Anterior cingulate cortex (tissue), 58 donors: ENCODE data around the gene HMG20B.

Experiments used
- DNase-seq, 58 donors: peaks; one replicate each; lab custom pipeline; 2025; lab: John Stamatoyannopoulos, UW

The HMG20B gene

DNA sequence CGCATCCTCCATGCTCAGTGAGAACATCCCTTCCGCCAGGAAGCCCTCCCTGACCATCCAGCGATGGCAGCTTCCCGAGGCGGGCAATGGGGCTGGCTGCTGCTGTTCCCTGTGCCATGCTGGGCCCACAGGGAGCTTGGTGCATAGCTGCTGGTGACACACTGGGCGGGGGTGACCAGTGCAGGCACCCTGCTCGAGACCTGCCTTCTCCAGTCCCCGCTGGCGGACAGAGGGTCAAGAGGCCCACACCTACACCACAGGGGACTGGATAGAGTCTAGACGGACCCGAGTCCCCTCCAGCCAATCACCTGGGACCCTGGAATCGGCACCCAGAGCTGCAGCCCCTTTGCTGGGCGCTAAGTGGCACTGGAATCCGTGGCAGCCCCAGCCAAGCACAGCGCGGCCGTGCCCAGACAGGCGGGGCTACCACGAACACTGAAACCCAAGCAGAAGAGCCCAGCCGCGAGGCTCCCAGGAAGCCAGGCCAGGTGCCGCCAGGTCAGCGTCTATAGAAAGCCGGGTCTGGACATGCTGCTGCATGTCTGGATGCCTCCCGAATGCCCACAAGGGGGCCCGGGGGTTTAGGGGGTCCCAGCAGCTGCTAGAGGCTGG, 42.9 kb downstream of the HMG20B start:
- no peak for DNase-seq

GRCh38 chr19:3617463-3617862, 44.7 kb downstream of the HMG20B start:
- no peak for DNase-seq

GRCh38 chr19:3618144-3618810, 45.5 kb downstream of the HMG20B start:
- peak in 35 of 58 donors; percentile 9 to 63 (median 32) for DNase-seq

DNA sequence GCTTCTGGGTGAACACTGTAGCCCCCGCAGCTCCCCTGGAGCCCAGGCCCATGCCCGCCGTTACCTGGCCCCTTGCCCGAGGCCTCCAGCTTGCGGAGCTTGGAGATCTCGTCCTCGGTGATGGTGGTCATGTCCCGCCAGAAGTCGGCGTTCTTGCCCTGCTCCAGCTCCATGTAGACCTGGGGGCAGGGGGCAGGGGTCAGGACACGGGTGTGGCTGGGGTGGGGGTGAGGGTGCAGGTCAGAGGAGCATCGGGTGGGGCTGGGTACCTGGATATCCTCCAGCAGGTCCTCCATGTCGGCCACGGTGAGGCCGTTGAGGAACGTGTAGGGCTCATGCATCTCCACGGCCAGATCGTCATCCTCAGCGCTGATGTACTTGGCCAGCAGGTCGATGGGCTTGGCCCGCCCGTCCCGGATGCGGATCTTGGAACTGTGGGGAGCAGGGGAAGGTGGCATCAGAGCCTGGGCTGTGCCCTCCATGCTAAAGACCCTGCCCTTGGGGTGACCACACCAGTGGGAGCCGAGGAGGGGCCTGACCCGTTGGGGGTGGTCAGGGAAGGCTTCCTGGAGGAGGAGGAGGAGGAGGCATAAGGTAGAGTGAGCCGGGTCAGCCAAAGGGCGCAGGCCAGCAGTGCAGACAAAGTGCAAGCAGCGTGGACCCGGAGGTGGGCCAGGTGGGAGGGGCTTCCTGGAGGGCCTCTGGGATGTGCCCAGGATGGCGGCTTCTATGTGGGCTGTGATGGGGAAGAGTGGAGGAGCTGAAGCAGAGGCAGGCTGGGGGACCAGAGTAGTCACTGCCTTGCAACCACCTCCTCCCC, 46.3 kb downstream of the HMG20B start:
- DNase-seq: no peak

DNA sequence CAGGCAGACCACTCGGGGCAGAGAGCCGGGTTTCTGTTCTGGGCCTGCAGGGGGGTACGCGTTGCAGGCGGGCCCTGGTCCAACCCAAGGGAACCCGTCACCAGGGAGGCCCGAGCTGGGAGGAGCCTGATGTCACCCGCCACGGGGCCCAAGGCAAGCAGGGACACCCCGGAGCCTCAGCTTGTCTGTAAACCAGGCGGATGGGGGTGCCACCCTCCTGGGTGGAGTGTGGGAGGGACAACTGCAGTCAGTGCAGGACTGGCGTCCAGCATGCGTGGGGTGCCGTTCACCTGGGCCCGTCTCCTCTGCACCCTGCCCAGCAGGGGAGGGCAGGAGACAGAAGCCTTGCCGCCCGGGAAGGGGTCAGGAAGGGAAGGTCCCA, 46.9 kb downstream of the HMG20B start:
- DNase-seq: no peak

DNA sequence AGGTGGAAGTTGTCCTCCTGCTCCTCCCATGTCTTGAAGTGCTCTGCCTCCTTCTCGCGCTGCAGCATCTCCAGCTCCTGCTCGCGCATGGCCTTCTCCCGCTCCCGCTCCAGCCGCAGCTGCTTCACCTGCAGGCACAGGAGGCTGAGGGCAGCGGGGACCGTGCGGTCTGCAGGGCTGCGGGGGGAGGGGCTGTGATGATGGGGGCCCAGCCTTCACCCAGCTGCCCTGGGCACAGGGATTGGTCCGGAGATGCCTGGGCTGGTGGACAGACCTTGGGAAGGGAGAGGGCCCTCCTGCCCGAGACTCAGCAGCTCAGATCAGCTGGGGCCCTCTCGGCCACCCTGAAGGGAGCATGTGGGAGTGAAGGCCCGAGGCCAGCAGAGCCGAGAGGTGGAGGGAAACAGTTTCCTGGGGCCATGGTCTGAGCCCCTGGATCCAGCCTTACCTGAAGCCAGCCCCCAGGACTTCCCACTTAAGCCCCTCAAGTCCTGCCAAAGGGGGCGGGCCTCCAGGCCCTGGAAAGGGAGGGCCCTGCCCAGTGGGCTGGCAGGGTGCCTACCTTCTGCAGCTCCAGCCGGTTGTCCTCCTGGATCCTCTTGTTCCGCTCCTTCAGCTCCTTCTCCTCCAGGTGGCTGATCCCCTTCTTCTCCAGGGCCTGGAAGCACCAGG, 47.5 kb downstream of the HMG20B start:
- DNase-seq: no peak

GRCh38 chr19:3620817-3621547, 48.2 kb downstream of the HMG20B start:
- DNase-seq: no peak

- DNase-seq: no peak
These were observed 48.9 kb downstream of the HMG20B start for GRCh38 chr19:3621689-3622088.

GRCh38 chr19:3622224-3622623, 49.5 kb downstream of the HMG20B start:
- no peak for DNase-seq

DNA sequence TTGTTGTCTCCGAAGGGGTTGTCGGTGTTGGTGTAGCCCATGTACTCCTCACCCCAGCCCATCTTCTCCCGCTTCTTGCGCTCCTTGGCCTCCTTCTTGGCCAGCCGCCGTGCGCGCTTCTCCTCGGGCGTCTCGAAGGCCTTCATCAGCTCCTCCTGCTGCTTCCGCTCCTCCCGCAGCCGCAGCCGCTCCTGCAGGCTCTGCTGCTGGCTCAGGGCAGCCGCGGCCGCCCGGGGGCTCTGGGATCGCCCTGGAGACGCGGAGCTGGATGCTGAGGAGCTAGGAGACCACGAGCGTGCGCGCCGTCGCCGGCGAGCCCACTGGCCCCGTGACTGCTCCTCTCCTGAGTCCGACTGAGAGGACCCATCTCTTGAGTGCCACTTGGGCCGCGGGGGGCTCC, 51.0 kb downstream of the HMG20B start:
- no peak for DNase-seq

- DNase-seq: no peak
These were observed 53.3 kb downstream of the HMG20B start for GRCh38 chr19:3625996-3626472.

DNA sequence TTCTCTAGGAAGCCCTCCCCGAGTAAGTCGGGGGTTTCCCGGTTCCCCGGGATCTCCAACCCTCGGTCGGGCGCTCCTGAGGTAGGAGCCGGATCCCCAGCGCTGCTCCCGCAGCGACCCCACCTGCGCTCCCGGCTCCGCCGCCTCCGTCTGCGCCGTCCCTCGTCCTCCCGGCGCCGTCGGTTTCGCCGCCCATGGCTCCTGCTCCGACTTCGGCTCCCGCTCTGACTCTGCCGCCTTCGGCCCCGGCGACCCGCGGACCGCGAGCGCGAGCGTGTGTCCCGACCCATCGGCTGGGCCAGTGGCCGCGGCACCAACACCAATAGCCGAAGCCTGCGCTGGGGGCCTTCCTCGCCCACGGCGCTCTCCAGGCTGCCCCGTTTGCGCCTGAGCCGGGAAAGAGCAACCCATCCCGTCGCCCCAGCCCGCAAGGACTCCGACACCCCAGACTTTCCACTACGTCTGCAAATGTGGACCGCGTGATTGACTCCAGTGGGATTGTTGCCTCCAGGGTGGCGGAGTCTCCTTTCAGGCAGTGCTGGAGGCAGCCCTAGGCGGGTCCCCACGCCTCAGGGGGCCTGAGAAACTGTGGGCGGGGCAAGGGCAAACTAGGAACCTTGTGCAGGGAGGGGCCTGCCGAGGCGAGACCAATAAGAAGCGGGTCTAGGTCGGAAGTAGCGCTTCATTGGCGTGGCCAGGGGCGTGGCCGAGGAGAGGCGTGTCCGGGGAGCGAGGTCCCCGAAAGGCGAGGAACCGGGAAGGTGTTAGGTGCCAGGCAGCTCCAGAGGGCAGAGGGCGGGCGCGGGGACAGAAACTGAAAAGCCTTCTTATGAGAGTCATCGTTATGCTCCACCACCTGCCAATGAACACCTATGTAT, 54.0 kb downstream of the HMG20B start, which contains the start of gene CACTIN:
Gene CACTIN, minus strand, starts transcription at position 318 of the 878 bp plus-strand sequence. Its CDS starts 28 bp downstream, at position 290.
- peak; percentile 76 to 99 (median 97) for DNase-seq

DNA sequence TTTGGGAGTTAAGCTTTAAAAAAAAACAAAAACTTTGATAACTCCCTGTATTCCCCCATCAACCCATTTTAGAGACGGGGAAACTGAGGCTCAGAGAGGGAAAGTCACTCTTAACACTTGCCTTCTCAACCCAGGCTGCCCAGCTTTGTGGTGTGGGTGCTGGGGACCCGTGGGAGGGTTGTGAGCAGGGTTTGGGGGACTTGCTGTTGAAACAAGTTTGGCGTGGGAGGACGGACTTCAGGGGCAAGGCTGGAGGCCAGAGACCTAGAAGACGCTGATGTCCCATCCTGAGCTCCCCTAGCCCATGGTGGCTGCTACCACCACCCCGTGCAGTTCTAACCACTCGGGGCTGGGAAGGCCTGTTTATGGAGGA, 54.6 kb downstream of the HMG20B start:
- DNase-seq: no peak
